ENCODE results near the gene EPS8L3.

GRCh38 chr1:109807822-109808680 lies 44.3 kb upstream of the EPS8L3 start:
- no peak for TF ChIP-seq EZH2 (optimal IDR thresholded peaks at IDR 0.05; ENCODE audit: low read depth, low read length)
- no peak for TF ChIP-seq CTCF (IDR thresholded peaks at IDR 0.05; ENCODE audit: low read length)

All from MM.1S (cell line).